KBM-7 (cell line): ENCODE results near the gene UNC119.
A peak's percentile ranks its signal among the peaks of the same experiment; 100 is the strongest.

Experiments used
- DNase-seq: peaks from one replicate; pipeline ENCODE4 v3.0.0-alpha.2; 2015
- in situ Hi-C: fragments of 300-500 bp; cut with MboI; formaldehyde crosslinking; loops from 2 replicates; pipeline ENCODE4 v1.14.3; 2020; ENCODE audit warnings: low sequenced_read_pairs, low pct_unique_long_range_greater_than_20kb, mixed read lengths

Gene UNC119

DNA sequence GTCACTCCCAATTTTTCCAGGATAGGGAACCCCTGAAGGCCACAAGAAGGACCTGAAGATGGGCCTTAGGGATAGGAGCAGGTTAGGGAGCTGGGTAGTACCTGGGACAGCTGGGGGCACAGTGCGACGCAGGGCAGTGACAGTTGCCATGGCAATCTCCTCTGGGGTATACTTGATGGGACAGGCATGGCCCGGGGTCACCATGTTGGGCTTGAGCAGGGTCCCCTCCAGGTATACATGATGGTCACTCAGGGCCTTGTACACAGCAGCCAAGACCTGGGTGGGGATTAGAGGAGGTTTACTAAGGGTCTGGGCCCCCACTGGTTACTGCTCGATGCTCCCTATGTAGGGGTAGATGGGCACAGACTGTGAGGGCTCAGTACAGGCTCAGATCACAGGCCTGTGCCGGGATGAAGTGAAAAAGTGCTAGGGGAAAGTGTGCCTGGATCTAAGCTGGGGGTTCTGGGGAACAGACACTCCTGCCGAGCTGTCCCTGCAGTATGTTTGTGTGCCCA, 21.6 kb upstream of the UNC119 start:
- in situ Hi-C loops, result no loop called here
- no peak for DNase-seq

DNA sequence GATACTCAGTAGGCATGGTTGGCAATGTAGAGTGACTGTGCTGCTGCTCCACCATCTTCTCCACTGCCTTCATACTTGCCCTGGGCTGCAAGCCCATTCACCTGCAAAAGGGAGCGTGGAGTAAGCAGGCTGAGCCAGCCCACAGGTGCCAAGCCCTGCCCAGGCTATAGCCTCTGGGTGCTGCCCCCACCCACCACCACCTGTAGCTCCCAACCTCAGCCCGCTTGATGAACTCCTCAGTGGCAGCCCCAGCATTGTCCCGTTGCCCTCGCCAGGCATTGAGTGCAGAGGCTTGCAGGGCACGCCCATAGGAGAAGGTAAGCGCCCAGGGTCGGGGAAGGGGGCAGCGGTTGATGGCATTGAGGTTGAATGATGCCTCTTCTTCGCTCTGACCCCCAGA, 21.1 kb upstream of the UNC119 start:
- in situ Hi-C loops, result no loop called here
- DNase-seq, result no peak

DNA sequence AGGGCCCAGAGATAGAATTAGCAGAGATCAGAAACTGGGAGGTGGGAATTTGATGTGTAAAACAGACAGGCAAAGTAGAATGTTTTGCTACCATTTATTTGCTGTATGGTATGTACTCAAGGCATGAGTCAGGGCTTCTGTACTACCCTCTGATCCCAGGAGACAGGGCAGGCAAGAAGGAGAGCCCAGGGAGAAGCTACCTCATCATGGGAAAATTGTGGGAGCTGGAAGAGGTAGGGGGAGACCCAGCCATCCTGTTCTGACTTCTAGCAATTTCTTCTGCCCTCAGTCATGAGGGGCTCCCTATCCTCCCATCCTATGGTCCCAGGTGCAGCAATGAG, 20.6 kb upstream of the UNC119 start:
- DNase-seq, result no peak
- in situ Hi-C loops, result no loop called here

DNA sequence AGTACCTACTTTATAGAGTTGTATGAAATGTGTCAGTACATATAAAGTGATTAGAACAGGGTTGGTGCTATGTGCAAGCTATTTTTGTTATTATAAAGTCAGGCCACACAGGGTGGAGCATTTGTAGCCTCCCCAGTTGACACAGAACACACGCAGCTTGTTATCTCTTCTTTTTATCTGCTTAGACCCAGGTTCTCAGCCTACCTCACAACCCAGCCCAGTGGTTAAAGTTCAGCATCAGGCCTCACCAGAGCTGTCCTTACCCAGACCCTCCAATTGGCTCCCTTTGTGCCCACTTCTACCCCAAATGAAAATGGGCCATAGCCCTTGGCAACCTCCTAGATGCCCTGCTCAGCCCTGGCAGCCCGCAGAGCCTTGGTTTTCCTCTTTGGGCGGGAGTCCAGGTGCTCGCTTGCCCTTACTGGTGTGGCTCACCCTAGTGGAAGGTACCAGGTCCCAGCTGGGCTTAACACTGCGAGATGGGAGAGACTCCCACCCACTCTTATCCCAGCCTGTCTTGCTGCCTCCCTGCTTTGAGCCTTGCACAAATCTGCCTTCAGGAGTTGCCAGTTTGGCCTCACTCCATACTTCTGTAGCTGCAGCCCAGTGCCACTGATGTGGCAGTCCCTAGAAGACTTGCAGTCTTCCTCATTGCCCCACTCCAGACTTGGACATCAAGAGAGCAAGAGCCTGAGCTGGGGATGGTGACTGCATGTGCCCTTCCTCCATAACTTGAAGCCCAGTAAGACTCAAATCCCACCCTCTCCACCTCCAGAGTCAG, 20.0 kb upstream of the UNC119 start:
- DNase-seq, result no peak
- in situ Hi-C loops, result no loop called here

DNA sequence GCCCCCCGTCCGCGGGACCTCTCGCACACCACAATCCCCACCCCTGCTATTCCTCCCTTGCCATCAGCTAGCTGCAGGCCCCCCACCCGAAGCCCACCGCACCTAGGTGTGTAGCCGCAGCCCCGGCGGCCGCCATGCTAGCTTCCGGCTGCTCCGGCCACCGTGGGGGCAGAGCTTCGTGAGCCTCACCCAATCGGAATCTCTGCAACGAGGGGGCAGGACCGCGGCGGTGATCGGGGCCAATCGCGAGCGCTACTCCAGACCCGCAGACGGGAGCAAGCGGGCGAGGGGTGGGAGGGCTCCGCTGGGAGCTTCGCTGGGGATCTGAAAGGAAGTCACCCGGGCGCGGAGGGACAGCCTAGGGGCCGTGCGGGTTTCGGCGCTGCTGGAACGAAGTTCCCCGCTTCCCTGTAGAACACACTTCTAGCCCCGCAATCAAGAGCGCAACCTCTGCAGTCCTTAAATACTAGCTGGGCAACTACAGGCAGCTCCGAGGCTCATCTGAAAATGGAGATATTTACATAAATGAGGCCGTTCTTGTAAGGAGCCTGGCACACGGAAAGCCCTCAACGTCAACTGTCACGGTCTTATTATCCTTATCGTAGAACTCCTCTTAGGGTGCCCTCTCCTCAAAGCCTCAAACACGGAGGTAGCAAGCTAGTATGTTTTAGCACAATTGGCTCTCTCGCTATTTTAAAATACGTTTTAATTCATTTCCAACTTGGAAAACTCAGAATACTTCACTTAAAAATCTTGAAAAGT, 19.1 kb upstream of the UNC119 start, which contains the start of gene PIGS:
TSS of gene PIGS (minus strand) at position 164 of the 762 bp plus-strand sequence. CDS start at position 136, 28 bp downstream.
- peak; percentile 94 for DNase-seq
- in situ Hi-C loops, result no loop called here

DNA sequence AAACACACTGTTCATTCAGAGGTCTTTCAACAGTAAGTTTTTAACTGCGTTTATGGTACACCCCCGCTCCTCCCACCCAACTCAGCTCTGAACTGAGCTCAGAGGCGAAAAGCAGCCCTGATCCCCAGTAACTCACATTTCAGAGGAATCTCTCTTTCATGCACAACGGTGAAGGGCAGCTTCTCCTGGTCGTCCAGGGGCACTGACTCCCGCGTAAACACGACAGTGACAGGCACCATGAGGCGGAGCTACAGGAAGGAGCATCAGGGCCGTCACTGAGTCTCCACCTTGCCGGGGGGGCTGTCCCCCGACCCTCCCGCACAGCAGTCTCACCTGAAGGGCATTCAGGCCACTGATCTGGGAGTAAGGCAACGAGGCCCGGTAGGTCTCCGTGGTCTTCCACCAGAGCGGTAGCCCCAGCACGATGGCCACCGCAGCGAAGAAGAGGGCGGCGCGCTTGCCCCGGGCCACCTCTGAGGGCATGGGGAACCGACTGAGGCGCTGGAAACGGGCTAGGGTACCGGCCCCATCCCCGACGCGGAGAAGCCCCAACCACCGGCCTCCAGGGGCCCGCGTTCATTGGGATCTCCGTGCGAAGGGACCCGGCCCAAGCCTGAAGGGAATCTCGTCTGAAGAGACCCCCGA, 18.4 kb upstream of the UNC119 start:
- in situ Hi-C loops, result no loop called here
- DNase-seq, result peak; percentile 46

DNA sequence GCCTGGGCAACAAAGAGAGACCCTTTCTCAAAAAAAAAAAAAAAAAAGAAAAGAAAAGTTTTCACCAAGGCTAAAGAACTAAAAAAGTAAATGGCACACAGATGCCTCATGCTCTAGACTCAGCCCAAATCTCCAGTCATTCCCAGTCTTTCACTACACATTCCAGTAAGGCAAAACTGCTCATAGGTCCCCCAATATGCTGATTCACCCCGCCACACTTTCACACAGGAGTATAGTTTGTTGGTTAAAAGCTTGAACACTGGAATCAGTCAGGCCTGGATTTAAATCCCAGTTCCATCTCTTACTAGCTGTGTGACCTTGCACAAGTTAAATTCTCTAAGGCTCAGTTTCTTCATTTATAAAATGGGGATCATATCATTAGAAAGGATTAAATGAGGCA, 17.0 kb upstream of the UNC119 start:
- in situ Hi-C loops, result no loop called here
- no peak for DNase-seq

DNA sequence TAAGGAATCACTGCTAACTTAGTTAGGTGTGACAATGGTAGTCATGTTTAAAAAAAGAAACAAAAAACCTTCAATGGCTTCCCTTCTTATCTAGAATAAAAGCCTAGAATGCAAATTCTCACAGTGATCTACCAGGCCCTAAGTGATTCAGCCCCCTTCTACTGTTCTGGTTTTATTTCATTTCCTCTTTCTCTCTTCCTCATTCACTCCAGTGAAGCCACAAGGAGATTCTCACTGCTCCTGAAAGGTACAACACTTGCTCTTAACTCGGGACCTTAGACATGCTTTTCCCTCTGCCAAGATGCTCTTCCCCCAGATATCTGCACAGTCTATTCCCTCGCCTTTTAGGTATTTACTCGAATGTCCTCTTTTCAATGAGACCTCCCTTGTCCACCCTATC, 15.2 kb upstream of the UNC119 start:
- in situ Hi-C loops, result no loop called here
- peak; percentile 77 for DNase-seq

DNA sequence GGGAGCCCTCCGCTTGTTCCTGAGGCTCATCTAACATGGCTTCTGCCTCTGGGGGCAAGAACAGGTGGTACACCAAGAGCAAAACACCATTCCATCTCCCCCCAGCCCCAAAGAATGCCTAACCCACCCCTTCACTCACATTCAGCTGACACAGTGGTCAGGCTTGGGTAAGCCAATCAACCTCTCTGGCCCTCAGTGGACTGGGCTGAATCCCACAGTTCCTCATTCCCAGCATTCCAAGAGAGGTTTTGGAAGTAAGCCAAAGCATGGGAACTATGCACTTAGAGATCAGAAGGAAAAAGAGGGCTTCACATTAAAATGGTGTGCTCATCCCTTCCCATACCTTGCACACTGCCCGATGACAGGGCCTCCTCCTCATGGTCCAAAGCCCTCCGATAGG, 11.1 kb upstream of the UNC119 start:
- no peak for DNase-seq
- in situ Hi-C loops, result no loop called here

DNA sequence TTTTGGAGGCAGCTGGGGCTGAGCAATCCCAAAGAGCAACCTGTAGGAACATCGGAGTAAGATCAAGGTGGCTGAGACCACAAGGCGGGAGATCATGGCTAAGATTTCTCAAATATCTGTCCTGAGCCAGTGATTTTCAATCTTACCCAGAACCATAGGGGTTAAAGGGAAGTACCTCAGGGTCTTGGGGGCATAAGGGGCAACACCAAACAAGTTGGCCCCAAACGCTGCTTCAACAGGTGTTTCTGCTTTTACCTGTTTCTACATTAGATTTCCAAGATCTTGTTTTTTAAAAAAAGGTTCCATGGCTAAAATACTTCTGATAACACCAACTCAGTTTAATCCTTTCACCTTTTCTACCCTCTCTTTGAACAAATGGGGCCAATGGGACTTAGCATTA, 2.6 kb upstream of the UNC119 start:
- in situ Hi-C loops, result no loop called here
- no peak for DNase-seq

DNA sequence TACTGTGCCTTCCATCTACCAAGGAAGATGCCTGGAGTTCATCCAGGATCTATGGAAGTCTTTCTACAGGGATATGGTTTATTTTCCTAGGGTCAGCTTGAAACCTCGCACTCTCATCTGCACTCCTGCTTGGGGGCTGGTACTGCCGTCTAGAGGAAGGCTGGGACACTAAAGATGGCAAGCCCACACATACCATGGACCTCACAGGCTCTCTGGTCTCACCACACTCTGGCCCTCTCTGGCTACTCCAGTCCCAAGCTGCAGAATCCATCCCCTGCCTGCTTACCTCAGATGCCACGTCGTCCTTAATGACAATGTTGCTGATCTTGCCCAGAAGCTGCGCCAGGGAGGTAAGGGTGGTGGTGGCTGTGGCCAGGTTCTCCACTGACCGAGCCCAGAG, 2.1 kb upstream of the UNC119 start:
- in situ Hi-C loops, result no loop called here
- DNase-seq, result no peak

DNA sequence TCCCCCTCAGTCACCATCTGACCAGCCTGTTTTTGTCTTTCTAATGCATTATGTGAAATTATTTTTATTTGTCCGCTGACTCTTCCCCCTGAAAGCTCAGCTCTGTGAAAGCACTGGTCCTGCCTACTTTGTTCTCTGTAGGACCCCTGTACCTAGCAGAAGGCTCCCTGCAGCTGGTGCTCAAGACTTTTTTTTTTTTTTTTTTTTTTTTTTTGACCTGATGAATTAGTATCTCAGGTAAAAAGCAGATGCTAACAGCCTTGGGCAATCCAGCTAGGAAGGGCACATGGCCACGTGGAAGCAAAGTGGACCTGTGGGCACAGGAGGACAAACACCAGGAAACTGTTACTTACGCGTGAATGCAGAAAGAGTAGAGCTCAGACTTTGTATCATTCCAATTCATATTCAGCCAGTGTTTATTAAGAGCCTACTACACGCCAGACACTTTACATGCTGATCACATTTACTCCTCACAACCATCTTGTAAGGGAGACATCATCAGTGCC, 629 bp upstream of the UNC119 start:
- in situ Hi-C loops, result no loop called here

DNA sequence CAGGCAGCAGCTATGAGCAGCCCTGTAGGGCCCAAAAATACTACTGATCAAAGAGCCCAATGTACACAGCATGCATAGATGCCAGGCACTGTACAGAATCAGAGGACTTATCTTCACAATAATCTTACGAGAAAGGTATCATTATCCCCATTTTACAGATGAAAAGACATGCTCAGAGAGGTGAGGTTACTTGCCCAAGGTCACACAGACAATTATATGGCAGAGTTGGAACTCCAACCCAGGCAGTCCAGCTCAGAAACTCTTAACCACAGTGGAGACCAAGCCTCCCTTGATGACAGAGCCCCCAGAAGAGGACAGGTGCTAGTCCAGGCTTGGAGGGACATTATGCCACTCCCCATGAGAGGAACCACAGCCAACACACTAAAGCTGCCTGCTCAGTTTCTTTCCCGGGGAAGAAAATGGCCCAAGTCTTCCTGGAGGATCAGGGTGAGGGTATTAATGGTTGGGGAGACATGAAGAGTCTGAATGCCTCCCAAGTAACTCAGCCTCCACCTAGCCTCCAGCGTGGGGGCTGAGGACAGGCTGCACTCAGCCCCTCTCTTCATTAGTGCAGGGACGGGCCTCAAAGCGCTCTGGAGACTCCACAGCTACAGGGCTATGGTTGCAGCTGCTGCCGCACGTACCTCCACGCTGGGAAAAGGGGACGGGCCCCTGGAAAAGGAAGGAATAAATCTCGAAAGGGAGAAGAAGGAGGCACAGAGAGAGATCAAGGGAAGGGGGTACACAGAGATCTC, 826 bp downstream of the UNC119 start:
- peak; percentile 25 for DNase-seq
- in situ Hi-C loops, result no loop called here

More for the DNA sequence above, 629 bp upstream of the UNC119 start:
- no peak for DNase-seq

DNA sequence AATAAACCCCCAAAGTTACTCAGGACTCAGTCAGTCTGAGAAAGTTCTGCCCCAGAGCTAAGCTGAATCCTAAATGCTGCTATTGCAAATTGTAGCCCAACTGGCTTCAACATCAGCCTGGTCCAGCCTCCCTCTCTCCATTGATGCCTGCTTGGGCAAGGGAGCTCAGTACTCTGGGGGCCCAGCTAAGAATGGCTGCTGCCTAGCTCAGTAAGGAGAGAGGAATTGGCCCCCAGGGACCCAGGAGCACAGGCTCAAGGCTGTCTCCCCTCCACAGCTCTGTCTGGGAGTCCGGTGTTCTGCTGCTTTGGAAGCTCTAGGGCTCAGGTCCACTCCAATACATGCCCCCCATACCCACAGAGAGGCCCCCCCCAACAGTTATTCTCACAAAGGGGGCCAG, 1.6 kb downstream of the UNC119 start:
- in situ Hi-C loops, result no loop called here
- DNase-seq, result no peak

DNA sequence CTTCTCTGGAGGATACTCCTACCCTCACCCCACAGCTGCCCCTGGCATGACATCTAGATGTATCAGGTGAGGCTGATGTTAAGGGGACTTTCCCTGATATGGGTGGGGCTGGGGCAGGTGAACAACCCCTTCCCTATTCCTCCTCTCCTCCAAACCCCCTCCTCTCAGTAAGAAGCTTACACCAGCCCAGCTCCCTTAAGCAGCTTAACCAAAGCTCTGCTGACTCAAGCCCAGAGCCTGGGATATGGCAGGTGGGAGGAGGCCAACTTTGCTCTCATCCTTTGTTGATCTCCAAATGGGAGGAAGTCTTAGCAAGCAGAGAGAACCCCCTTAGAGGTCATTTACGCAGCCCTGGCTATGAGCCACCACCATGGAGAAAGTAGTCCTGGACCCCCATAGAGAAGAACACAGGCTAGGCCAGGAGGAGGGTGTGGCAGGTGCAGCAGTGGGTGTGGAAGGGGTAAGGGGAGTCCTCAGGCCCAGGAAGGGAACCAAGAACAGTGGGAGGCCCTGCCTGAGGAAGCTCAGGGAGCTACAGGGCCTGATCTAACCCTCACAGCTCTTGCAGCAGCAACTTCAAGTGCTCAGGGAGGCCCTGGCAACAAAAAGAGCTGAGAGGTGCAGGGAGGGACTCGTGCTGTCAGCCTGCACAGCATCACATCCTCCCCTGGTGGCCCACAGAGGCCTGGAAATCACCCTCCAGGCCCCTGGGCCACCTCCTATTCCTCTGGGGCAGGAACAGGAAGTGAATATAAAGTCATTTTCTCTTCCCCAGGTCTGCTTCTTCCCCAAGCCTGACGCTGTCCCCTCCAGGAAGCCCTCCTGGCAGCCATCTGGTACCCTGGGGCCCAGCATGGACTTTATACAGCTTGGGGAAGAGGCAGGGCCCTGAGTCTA, 2.9 kb downstream of the UNC119 start:
- DNase-seq, result peak; percentile 15

DNA sequence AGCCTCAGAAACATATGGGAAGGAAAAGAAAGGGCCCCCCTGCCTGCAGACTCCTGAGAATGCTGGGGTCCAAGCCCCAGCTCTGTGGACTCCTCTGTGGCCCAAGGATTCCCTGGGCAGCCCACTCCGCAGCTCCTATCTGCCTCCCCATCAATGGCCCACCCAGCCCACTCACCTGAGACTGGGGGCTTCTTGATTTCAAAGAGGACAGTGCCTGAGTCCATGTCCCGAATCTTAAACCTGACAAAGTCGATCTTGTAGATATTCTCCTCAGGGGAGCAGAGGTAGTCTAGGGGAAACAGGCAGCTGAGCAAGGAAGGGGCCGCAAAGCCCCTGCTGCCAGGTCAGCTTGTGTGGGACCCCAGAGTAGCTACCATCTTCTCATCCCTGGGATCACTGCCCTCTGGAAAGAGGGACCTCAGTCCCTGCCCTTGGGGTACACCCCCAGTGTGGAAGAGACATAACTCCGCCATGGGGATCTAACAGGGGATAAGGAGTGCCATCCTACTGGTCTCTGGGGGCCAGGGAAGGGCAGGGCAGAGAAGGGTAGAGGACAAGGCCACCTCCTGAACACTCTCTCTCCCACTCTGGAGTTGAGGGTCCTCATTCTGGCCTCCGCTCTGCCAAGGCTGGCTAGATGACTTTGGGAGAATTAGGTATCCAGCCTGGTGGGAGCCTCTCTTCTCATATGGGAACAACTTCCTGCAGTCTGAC, 3.9 kb downstream of the UNC119 start:
- in situ Hi-C loops, result loop anchor here (10.0 kb wide), 1 partner anchor 54 kb away; no protein-coding TSS in a partner anchor
- no peak for DNase-seq

More for the DNA sequence above, 2.9 kb downstream of the UNC119 start:
- in situ Hi-C loops, result loop anchor here (10.0 kb wide), 1 partner anchor 55 kb away; no protein-coding TSS in a partner anchor

DNA sequence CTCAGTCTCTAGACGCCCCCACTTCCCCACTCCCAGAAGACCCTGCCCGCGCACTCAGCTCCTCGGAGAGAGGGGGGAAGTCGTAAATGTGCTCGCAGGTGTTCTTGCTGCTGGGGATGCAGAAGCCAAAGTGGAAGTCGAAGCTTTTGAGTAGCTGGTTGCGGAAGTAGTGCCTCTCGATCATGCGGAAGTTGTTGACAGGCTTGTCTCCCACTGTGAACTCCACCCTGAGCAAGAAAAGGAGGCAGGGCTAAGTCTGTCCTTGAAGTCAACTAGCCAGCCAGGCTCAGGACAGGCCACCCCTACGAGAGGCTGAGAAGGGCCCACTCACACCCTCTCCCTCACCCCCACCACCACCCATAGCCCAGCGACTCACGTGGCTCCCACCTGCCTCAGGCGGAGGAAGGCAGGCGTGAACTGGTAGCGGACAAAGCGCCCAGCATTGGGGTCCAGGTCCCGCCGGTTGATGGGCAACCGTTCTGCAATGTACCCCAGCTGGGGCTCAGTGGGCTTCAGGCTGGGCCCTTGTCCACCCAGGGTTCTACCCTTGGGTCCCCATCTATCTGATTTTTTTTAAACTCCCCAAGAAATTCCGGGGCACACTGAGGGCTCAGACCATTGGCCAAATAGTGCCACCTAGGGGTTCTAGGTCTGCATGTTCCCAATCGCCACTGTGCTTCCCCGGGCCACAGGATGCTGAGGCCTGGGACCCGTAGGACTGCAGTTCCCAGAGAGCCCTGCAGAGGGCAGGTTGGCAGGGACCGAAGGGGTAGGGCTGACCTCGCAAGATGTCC, 4.6 kb downstream of the UNC119 start:
- in situ Hi-C loops, result loop anchor here (10.0 kb wide), 1 partner anchor 53 kb away; no protein-coding TSS in a partner anchor
- peak; percentile 81 for DNase-seq
